Measurements from ENCODE around the gene CARD14. TPM values are rescaled to one million over a fixed set of nuclear protein-coding genes. Genes with fewer than 3 reads are reported as not detected.

The CARD14 gene
- total and polyA plus RNA-seq, 2 experiments from 2014 or later: 0.08 to 0.52 TPM

DNA sequence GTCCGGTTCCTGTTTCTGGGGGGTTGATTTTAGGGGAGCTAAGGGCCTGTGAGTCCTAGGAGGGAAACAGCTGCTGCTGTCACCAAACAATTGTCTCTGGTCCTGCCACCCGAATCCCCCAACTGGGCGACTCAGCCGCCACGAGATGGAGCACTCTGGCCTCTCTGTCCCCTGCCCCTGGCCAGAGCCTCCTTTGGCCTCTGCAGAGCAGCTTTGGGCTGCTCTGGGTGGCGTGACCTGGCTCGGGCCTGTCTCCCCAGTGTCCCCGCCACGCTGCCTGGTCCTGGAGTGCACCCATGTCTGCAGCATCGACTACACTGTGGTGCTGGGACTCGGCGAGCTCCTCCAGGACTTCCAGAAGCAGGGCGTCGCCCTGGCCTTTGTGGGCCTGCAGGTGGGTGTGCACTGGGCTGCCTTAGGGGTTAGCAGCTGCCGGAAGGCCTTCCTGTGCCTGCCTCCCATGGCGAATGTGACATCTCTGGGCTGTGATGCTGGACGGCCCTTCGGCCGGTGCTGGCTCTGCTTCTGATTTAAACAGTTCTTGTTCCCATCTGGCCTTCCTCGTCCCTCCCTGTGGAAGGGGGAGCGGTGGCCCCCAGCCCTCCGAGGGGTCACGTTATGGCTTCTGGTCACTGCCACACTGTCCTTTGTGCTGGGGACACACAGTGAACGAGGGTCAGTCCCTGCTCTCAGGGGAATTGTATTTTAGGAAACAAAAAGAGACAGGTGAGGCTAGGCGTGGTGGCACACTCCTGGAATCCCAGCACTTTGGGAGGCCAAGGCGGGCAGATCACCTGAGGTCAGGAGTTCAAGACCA, 79.3 kb downstream of the CARD14 start:
- Histone ChIP-seq H2AFZ (no peak overlapping the region), H3K27ac (ENCODE audit: low read depth) (no peak overlapping the region), H3K4me3 (no peak overlapping the region), H3F3A (replicated peaks; ENCODE audit: low read depth) (no peaks in the 10 kb centered on the region), H3K4me1 (ENCODE audit: insufficient read depth) (no peaks in the 10 kb centered on the region), H3K4me2 (no peak overlapping the region), H3K9me2 (ENCODE audit: insufficient read depth) (no peaks in the 10 kb centered on the region), H4K20me1 (replicated peaks; ENCODE audit: insufficient read depth) (peaks cover 3% of the 10 kb centered on the region; the same call in 1 of the 2 replicates), H3K79me2 (replicated peaks; ENCODE audit: insufficient read depth) (no peaks in the 10 kb centered on the region), H3K36me3 (ENCODE audit: insufficient read depth) (no peaks in the 10 kb centered on the region), H3K27me3 (ENCODE audit: insufficient read depth) (no peaks in the 10 kb centered on the region)
- Mint-ChIP-seq H3K4me1 (no peaks in the 10 kb centered on the region; the same call in 2 of the 3 replicates), H3K36me3 (ENCODE audit: low read depth) (peaks cover 12% of the 10 kb centered on the region; the same call in 2 of the 3 replicates), H3K4me3 (no peak overlapping the region), H3K27ac (no peak overlapping the region), H3K9me3 (no peaks in the 10 kb centered on the region), H3K27me3 (ENCODE audit: insufficient read depth, low read depth, poor library complexity) (peaks cover 11% of the 10 kb centered on the region)
- TF ChIP-seq JUNB (IDR thresholded peaks at IDR 0.05; ENCODE audit: unreplicated experiment): no peak
- TF ChIP-seq ZNF114 (CRISPR knock-in tag; IDR thresholded peaks at IDR 0.05): no peak
- no peak for TF ChIP-seq NANOG (IDR thresholded peaks at IDR 0.05; ENCODE audit: borderline replicate concordance)
- TF ChIP-seq ETS1 (IDR thresholded peaks at IDR 0.05): no peak
- no peak for TF ChIP-seq POLR2AphosphoS5 (IDR thresholded peaks at IDR 0.05; ENCODE audit: low read depth)
- TF ChIP-seq EZH2phosphoT487 (IDR thresholded peaks at IDR 0.05; ENCODE audit: unreplicated experiment): no peak
- TF ChIP-seq EZH2 (IDR thresholded peaks at IDR 0.05; ENCODE audit: low read depth, unreplicated experiment): no peak
- TF ChIP-seq, protein P1, sequence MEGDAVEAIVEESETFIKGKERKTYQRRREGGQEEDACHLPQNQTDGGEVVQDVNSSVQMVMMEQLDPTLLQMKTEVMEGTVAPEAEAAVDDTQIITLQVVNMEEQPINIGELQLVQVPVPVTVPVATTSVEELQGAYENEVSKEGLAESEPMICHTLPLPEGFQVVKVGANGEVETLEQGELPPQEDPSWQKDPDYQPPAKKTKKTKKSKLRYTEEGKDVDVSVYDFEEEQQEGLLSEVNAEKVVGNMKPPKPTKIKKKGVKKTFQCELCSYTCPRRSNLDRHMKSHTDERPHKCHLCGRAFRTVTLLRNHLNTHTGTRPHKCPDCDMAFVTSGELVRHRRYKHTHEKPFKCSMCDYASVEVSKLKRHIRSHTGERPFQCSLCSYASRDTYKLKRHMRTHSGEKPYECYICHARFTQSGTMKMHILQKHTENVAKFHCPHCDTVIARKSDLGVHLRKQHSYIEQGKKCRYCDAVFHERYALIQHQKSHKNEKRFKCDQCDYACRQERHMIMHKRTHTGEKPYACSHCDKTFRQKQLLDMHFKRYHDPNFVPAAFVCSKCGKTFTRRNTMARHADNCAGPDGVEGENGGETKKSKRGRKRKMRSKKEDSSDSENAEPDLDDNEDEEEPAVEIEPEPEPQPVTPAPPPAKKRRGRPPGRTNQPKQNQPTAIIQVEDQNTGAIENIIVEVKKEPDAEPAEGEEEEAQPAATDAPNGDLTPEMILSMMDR (conservative IDR thresholded peaks at IDR 0.05; ENCODE audit: low read depth in 2 of 2): 0 out of 4 replicates have a peak, but pooled peaks of 1 of the 2 experiments have one; percentile 17
- ATAC-seq: no peak
- DNase-seq (ENCODE audit: low spot score): no peak

DNA sequence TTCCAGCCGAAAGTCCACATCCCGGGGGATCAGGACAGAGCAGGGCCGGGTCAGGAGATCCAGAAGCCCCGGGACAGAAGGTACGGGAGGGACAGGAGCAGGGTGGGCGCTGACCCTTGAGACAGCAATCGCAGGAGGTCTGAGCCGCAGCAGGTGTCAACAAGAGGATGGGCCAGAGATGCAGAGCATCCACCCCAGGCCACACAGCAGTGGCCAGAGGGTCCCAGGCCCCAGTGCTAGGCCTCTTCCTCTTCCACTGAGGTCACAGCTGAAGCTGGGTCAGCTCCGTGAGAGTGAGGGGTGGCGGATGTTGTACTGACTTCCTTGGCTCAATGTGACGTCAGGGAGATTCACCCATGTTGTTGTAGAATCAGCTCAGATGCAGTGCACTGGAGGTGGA, 82.1 kb downstream of the CARD14 start:
- H2AFZ ChIP-seq: no peak overlapping the region
- H3K36me3 Mint-ChIP-seq (ENCODE audit: low read depth): 0 out of 3 replicates have a peak, but pooled peaks cover 3% of the 10 kb centered on the region
- no peak overlapping the region for H3K4me2 ChIP-seq
- H3K27me3 Mint-ChIP-seq (ENCODE audit: insufficient read depth, low read depth, poor library complexity): peaks cover 10% of the 10 kb centered on the region
- no peaks in the 10 kb centered on the region; the same call in 1 of the 2 replicates for H4K20me1 ChIP-seq (replicated peaks; ENCODE audit: insufficient read depth)
- H3K27ac ChIP-seq (ENCODE audit: low read depth): peak overlapping the region; percentile 6; the same call in 1 of the 2 replicates
- ATAC-seq: no peak
- H3F3A ChIP-seq (replicated peaks; ENCODE audit: low read depth): 0 out of 2 replicates have a peak, but pooled peaks cover 7% of the 10 kb centered on the region
- H3K27ac Mint-ChIP-seq: no peak overlapping the region
- no peak overlapping the region for H3K4me3 Mint-ChIP-seq
- peaks cover 11% of the 10 kb centered on the region for H3K4me1 Mint-ChIP-seq
- H3K4me1 ChIP-seq (ENCODE audit: insufficient read depth): peaks cover 8% of the 10 kb centered on the region; the same call in 1 of the 2 replicates
- H3K9me3 Mint-ChIP-seq: no peaks in the 10 kb centered on the region
- H3K9me2 ChIP-seq (ENCODE audit: insufficient read depth): no peaks in the 10 kb centered on the region
- H3K36me3 ChIP-seq (ENCODE audit: insufficient read depth): no peaks in the 10 kb centered on the region
- H3K27me3 ChIP-seq (ENCODE audit: insufficient read depth): no peaks in the 10 kb centered on the region
- H3K79me2 ChIP-seq (replicated peaks; ENCODE audit: insufficient read depth): no peaks in the 10 kb centered on the region
- DNase-seq (ENCODE audit: low spot score): no peak
- H3K4me3 ChIP-seq: no peak overlapping the region
- TF ChIP-seq CREB1 (CRISPR knock-in tag; IDR thresholded peaks at IDR 0.05; ENCODE audit: low read depth): no peak
- TF ChIP-seq, protein P1 (conservative IDR thresholded peaks at IDR 0.05; ENCODE audit: low read depth in 2 of 2): no peak
- TF ChIP-seq POLR2AphosphoS5 (IDR thresholded peaks at IDR 0.05; ENCODE audit: low read depth): no peak
- TF ChIP-seq NANOG (IDR thresholded peaks at IDR 0.05; ENCODE audit: borderline replicate concordance): no peak
- TF ChIP-seq ZNF114 (CRISPR knock-in tag; IDR thresholded peaks at IDR 0.05): no peak
